Activated CD8-positive, alpha-beta memory T cell treated with anti-CD3 and anti-CD28 coated beads, Interleukin-2, amount 50 U/mL, for 48 hours (primary cell): Measurements from ENCODE around the gene FOXO6.
A peak's percentile ranks its signal among the peaks of the same experiment; 100 is the strongest.

Experiments used
- DNase-seq: peaks from one replicate; pipeline ENCODE4 v3.0.0-alpha.2; 2020

The FOXO6 gene

DNA sequence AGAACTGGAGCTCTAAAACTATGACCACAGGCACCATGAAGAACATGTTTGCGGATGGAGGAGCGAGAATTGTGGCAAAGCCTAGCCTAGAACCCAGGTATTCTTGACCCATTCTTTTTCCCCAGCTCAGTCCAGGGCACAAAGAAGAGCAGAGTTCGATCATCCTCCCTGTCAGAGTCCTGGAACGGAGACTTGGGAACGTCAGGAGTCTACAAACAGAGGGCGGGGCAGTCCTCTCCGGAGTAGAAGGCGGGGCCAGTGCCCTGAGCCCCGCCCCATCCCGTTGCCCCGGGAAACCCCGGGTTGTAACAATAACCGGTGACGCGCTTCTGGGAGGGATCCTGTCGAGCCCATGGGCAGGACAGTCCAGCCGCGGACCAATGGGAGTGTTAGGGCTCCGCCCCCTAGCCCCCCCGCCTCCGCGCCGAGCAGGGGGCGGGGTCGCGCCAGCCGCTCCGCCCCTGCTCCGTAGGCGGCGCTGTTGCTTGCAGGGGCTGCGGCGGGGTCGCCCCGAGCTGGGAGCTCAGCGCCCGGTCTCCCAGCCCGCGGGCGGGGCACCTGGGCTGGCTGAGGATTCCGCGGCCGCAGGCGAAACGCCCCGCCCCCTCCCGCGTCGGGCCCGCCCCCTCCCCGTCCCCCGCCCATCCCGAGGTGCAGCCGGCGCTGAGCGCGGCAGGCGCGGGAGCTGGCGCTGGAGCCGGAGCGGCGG, at the start of gene FOXO6:
FOXO6 (plus strand) TSS at position 649 of the 709 bp plus-strand sequence.
- DNase-seq: peak; percentile 92

DNA sequence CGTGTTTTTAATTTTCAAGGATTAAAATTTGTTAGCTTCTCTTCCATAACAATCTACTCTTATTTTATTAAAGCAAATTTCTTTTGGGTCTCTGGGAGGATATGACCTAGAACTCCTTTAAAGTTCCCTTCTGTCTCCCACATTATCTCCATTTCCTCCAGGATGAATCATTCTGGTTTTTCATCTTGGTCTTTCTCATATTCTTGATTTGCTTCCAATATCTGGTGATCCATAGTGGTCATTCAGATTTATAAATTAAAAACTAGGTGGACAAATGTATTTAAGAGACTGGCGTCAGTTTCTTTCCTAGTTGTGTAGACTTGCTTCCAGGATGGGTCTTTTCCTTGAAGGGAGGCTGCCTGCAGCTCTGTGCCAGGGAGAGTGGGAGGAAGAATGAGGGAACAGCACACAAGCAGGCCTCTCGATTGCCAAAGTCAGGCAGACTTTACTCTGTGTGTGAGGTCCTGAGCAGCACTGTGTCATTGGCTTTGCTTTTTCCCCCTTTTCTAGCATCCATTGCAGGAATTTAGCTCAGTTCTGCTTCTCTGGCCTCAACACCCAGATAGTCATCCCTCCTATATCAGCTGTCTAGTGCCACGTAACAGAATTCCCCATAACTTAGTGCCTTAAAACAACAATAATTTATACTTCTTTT, 48.1 kb upstream of the FOXO6 start:
- peak; percentile 20 for DNase-seq

DNA sequence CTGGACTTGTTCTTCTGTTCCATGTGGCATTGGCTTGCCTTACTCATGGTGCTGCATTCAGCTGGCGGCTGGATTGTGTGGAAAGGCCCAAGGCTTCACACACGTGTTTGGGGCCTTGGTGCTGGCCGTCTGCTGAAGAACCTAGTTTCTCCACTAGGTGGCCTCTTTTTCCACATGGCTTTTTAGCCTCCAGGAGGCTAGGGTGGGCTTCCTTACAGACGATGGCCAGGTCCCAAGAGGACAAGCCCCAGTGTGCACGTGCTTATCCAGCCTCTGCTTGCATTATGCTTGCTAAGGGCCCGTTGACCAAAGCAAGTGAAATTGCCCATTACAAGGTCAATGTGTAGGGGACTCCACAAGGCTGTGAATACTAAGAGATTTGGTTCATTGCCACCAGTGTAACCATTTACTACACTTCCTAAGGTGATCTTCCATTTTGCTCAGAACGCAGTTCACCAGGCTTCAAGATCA, 47.5 kb upstream of the FOXO6 start:
- peak; percentile 53 for DNase-seq

DNA sequence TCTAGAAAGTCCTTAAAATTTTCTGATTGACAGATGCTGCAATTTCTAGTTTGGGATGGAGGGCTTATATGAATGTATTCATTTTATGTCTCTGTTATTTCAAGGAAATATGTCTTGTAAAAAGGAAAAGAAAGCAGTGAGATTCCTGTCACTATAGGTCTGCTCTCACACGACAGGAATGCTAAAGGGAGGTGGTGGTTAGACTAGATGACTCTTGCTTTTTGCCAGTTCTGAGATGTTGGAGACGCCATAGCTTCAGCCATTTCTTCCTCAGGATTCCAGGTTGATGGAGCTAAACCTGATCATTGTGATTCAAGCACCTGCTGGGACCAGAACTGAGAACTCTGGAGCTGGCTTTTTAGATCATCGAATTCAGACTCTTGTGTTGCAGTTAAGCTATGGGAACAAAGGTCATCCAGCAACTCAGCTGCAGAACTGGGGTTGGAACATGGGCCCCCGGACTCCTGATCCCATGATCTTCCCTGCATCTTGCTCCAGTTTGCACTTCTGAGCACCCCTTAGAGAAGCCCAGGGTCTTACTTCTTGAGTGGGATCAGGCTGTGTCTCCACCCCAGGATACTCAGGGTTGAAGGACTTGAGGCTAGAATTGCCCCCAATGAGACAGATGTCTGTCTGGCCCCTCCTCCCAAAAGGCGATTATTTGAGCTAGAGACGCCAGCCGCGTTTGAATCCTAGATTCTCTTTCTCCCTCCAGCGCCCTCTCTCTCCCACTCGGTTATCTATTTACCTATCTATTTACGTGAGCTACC, 46.7 kb upstream of the FOXO6 start:
- peak; percentile 23 for DNase-seq

DNA sequence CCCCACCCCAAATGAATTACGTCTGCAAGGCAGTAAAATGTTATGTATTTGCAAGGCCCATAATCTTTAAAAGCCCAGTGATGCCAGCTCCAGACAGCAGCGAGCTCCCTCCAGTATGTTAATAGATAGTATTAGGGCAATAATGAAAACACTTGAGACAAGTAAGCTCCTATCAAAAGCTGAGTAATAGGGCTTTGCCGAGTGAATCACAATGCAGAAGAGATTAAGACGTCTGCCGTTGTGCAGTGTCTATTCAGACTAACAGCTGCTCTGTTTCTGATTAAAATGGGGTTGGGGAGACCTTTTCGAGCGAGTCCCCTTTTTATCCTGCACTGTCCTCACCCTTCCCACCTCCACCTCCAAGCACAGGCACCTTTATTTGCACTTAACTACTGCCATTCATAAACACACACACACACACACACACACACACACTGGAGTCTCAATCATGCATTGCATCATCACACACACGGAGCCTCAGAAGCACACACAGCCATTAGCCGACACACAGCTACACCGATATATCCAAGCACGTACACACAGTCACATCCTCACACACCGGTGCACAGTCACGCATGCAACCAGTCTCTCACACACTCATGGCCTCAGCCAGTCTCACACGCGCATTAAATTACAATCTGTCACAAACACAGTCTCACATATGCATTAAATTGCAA, 46.0 kb upstream of the FOXO6 start:
- DNase-seq: peak; percentile 6

DNA sequence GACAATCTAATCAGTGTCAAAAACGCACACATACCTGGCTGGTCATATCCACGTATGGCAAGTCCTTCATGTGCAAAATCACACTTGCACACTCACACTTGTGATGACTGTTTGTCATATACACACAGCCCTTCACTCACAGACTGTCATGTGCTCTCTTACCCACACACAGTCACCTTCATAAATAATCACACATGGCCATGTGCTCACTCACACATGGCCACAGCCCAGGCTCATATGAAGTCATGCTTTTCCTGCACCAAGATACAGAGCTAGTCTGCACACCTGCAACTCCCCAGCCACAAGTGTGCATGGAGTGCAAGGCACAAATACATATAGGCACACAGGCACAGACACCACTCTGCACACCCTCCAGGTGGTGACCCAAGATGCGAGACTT, 45.4 kb upstream of the FOXO6 start:
- DNase-seq: peak; percentile 13

DNA sequence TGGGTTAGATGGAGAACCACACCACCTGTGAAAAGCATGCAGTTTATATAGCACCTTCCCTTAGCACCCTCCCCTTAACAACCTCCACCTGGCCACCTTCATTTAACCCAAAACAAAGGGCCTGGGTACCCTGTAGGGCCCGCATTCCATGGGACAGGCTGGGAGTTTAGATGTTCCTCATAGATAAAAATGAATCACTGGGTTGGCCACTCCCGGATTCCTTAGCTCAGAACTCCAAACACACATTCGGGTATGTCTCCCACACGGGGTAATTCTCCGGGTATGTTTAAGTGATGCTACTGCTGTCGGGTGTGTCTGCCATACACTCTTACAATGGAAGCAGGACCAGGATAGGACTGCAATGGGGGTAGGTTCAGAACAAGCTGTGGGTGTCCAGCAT, 43.9 kb upstream of the FOXO6 start:
- DNase-seq: peak; percentile 25

DNA sequence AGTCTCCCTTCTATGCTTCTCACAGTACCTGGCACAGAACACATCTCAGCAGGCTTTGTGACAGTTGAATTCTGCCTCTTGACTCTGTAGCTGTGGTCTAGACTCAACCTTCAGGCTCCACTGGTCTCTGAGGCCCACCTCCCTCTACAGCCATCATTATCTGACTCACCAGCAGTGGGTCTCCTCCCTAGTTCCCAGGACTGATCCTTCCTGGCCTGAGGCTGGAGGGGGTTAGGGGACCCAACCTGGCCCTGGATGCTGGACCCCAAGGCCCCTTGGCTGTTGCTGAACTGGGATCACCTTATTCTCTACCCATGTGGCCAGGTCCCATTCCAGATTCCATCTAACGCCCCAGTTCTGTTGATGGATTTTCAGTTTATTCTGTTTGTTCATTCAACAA, 43.1 kb upstream of the FOXO6 start:
- peak; percentile 32 for DNase-seq

DNA sequence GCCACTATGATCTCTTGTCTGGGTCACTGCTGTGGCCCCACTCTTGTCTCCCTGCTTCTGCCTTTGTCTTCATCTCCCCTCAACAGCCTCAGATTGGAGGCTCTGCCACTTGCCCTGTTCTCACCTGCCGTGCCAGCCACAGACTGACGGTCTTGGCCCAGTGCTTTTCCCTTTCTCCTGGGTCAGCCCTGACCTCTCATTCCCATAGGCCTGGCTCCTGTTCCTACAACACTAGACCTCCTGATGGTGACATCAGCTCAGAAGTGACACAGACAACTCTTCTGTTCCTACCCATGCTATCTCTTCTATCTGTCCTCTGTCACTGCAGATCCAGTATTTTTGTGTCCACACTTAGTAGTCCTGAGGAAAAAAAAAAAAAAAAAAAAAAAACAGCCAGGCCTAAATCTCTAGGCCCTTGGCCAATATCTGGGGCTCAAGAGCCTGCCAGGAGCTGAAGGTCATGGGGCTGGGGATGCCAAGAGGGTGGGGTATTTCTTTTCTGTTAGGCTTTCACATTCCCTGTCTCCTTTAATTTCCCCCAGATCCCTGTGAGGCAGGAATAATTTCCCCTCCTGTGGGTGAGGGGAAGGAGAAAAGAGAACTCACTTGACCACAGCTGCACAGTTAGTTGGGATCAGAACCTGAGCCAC, 42.0 kb upstream of the FOXO6 start:
- peak; percentile 29 for DNase-seq

DNA sequence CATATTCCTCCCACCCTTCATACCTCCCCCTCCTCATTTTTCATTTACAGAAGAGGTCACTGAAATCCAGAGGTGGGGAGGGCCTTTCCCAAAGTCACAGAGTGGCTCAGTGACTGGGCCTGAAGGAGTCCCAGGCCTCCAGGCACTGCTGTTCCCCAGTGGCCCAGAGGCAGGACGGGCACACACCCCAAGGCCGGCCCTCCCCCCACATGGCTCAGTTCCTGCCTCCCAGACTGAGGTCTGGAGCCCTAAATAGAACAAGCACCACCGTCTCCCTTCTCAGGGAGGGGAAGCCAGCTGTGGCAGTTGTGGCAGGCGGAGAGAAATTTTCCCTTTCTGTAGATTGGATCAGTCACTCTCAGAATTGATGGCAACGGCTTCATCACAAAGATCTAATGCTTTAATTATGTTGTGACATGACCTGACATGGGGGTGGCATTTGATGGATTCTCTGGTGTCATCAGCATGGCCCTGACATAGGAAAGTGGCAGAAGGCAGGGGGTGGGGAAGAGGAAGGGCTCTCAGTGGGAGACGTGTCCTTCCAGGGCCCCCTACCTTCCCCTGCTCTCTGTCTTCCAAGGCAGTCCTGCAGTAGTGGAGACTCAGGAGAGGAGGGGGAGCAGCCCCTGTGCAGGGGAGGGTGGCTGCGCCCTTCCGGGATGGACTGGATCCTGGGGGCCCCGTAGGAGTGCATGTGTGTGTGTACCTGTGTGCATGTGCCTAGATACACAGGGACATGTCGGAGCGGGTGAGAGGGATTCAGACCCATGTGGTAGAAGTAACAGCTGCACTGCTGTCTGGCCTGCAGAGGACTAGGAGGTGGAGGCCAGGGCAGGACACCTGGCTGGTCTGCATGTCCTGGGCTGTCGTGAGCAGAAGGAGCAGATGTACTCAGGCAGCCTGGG, 41.2 kb upstream of the FOXO6 start:
- peak; percentile 41 for DNase-seq

DNA sequence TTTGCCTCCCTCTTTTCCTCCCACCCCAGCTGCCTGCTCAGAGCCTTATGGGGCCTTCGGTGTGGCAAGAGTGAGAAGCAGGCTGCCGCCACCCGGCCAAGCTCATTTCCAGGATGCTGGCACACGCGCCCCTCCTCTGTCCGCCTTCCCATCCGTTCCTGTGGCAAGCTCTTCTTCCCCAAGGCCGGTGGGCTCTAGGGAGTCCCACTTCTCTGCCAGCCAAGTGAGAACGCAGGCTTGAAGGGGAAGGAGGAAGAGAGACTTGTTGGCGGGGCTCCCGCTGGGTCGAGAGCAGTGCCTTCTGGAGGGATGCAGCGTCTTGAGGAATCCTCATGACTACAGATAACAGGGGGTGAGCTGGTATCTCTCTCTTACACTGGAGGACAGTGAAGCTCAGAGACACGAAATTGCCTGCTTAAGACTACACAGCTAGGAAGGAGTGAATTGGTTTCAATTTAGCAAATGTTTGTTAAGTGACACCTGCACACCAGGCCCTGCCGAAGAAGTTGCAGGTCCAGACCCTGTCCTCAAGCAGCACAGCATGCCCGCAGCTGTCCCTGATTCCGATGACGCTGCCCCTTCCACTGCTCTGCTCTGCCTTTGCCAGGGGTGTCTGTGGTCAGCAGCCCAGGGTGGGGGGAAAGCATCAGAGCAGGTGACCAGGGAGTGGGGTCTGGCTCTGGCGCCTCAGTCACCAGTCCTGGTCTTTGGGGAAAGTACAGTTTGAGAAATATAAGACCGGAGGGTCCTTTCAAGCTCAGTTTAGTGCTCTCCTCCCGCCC, 40.1 kb upstream of the FOXO6 start:
- DNase-seq: peak; percentile 26

DNA sequence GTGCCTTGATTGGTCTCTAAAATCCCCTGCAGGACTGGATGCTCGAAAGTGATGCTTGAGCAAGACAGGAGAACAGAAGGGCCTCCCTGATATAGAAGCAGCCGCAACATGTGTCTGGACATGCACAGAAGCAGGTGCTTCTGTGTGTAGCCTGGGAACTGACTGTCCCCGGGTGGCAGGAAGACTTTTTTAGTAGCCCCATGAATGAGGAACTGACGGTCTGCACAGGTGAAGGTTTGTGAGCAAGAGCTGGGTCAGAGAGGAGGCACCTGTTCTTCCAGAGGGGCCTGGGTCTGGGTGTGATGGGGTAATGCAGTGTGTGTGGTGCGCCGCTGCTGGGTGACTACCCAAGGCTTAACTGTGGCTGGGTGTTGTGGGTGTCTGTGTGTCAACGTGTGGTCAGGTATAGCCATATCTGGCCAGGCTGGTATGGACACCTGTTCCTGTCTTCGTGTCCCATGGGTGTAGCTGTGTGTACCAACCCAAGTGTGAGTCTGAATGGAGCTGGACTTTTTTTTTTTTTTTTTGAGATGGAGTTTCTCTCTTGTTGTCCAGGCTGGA, 39.1 kb upstream of the FOXO6 start:
- peak; percentile 36 for DNase-seq

DNA sequence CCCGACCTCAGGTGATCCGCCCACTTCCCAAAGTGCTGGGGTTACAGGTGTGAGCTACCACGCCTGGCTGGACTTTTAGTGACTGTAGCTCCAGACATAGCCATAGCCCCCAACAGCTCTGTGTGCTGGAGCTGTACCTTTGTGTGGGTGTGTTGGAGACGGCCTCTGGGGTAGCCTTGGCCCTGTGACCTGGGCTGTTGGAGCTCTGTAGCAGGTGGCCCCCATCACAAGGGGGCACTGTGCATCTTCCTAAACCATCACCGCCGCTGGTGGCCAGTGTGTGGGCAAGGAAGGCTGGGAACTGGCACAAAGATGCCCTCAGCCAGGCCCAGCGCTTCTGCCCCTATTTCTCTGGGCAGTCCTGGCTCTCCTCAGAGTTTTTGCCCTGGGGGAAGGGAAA, 38.4 kb upstream of the FOXO6 start:
- DNase-seq: peak; percentile 60

DNA sequence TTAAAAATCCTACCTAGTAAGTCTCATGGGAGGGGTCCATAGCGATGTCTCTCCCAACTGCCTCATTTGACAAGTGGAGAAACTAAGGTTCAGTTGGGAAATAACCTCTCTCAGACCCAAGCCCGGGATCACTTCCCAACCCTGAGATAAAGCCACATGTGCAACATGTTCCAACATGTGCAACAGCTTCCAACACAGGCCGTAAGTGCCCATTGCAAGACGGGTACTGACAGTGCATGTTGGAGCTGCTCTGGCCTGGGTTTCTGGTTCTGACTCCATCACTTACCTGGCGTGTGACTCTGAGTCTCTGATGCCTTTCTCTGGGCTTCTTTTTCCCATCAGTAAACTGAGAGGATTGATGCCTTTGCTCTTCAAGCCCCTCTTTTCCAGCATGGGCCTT, 38.0 kb upstream of the FOXO6 start:
- peak; percentile 45 for DNase-seq

DNA sequence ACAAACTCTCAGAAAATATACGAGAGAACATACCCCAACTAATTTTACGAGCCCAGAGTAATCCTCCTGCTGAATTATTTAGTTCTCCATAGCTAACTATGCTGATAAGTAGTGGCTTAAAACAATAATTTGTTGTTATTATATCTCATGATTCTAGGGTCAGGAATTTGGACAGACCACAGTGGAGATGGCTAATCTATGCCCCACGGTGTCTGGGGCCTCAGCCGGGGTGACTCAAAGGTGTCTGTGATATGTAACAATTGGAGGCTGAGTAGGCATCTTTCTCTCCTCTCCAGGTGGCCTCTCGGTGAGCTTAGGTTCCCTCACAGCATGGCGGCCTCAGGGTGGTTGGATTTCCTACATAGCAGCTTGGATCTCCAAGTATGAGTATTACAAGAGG, 35.4 kb upstream of the FOXO6 start:
- DNase-seq: peak; percentile 7

DNA sequence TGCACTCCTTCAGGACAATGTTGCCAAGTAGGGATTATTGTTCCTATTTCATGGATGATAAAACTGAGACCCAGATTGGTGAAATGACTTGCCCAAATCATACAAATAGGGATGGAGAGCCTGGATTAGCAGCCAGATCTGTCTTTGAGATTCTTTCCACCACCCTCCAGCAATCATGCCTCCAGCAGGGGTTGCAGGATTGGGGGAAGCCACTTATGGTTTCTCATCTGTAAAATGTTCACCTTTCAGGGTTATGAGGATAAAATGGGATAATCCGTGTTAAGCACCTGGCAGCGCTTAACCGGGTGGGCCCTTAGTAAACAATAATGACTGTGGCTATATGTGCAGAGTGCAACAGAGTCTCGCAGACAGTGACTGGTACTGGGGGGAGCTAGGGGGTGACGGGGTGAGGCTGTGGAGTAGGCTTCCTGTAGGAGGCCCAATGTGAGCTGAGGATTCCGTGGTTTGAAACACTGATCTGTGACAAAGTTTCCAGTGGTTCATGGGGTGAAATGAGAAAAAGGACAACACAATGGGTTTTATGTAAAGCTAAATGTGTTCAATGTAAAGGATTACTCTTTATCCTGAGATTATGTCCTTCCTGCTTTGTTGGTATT, 33.7 kb upstream of the FOXO6 start:
- peak; percentile 25 for DNase-seq

DNA sequence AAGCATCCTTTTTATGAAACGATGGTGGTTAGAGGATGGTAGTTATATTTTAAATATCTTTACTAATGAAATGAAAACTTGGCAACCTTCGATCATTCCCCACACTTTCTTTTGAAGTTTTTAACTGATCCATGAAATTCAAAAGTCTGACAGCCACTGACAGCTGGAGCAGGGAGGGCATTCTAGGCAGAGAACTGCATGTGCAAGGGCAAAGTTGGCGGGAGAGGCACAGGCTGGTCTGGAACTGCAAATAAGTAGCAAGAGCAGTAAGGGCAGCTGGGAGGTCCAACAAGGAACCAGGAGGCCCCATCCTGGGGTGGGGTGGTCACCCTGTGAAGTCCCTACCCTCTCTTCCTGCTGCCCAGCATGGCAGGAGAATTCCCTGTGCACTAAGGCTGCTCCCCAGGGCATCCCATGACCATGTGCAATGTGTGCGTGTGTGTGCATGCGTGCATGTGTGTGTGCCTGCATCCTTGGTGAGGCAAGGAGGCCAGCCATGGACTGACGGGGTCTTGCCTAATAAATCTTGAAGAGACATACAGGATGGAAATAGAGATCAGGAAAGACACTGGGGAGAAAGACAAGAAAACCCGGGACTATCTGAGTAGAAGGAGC, 33.1 kb upstream of the FOXO6 start:
- peak; percentile 39 for DNase-seq

DNA sequence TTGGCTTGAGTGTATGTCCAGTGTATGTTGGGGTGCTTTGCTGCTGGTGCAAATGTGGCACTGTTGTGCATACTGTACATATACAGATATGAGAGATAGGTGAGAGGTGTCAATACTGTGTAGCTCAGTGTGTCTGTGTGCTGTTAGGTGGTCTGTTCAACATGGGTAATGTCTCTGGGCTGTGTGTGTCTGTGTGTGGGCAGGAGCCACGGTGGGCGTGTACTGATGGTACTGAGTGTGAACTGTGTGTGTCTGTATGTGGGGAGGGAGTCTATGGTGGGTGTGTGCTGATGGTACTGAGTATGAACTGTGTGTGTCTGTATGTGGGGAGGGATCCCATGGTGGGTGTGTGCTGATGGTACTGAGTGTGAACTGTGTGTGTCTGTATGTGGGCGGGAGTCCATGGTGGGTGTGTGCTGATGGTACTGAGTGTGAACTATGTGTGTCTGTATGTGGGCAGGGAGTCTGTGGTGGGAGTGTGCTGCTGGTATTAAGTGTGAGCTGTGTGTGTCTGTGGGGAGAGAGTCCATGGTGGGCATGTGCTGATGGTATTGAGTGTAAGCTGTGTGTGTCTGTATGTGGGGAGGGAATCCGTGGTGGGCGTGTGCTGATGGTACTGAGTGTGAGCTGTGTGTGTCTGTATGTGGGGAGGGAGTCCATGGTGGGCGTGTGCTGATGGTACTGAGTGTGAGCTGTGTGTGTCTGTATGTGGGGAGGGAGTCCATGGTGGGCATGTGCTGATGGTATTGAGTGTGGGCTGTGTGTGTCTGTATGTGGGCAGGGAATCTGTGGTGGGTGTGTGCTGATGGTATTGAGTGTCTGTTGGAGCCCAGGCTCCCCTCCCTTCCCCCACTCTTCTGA, 32.2 kb upstream of the FOXO6 start:
- DNase-seq: peak; percentile 28
